Loucy (cell line): ENCODE data around the gene AMN.
"Not testable (repeated sequence)": the region's sequence is repeated elsewhere in the genome, so short reads cannot be mapped to it uniquely, and the experiment has no call there.

ENCODE experiments used
- H2AFZ ChIP-seq: fragments of 200-600 bp; sonication (generic); 2 replicates; pipeline ENCODE4 v1.6.0; 2016; ENCODE audit warnings: antibody characterized with exemption, mild to moderate bottlenecking, low read length, moderate library complexity
- H3F3A ChIP-seq: fragments of 200-600 bp; 2 replicates; pipeline ENCODE4 v1.6.0; 2016; ENCODE audit warnings: antibody characterized with exemption, low read depth, mild to moderate bottlenecking
- H3K27me3 ChIP-seq: fragments of 200-600 bp; sonication (generic); 2 replicates; pipeline ENCODE4 v1.6.1; 2014; ENCODE audit warnings: low read length, mild to moderate bottlenecking; ENCODE audit not compliant: insufficient read depth, poor library complexity, severe bottlenecking
- H3K36me3 ChIP-seq: fragments of 200-600 bp; sonication (generic); 2 replicates; pipeline ENCODE4 v1.6.1; 2016; ENCODE audit warnings: low read length; ENCODE audit not compliant: insufficient read depth
- H3K4me1 ChIP-seq: fragments of 200-600 bp; sonication (generic); 2 replicates; pipeline ENCODE4 v1.5.1; 2014; ENCODE audit warnings: low read length, mild to moderate bottlenecking; ENCODE audit not compliant: insufficient read depth, poor library complexity, severe bottlenecking
- H3K4me2 ChIP-seq: fragments of 200-600 bp; sonication (generic); 2 replicates; pipeline ENCODE4 v1.6.0; 2014; ENCODE audit warnings: antibody characterized with exemption, low read length, low read depth, mild to moderate bottlenecking; ENCODE audit not compliant: poor library complexity, severe bottlenecking
- H3K4me3 ChIP-seq: fragments of 200-600 bp; sonication (generic); 2 replicates; pipeline ENCODE4 v1.5.1; 2014; ENCODE audit warnings: low read length, mild to moderate bottlenecking, mixed read lengths; ENCODE audit not compliant: poor library complexity, severe bottlenecking
- H3K79me2 ChIP-seq: fragments of 200-600 bp; sonication (generic); 2 replicates; pipeline ENCODE4 v1.6.1; 2014; ENCODE audit warnings: low read length; ENCODE audit not compliant: insufficient read depth
- H3K9ac ChIP-seq: fragments of 200-600 bp; sonication (generic); 2 replicates; pipeline ENCODE4 v1.6.0; 2014; ENCODE audit warnings: mild to moderate bottlenecking, low read depth, low read length, moderate library complexity; ENCODE audit not compliant: poor library complexity, severe bottlenecking
- H3K9me2 ChIP-seq: fragments of 200-600 bp; sonication (generic); replicated peaks from 2 replicates; pipeline ENCODE4 v1.6.1; 2016; ENCODE audit warnings: low read depth, low read length, mixed read lengths
- H3K9me3 ChIP-seq: fragments of 200-600 bp; sonication (generic); 2 replicates; pipeline ENCODE4 v1.6.1; 2014; ENCODE audit warnings: mild to moderate bottlenecking, antibody characterized with exemption, low read length, low read depth; ENCODE audit not compliant: insufficient read depth
- H4K20me1 ChIP-seq: fragments of 200-600 bp; sonication (generic); 2 replicates; pipeline ENCODE4 v1.6.0; 2014; ENCODE audit warnings: antibody characterized with exemption, low read length, mild to moderate bottlenecking; ENCODE audit not compliant: insufficient read depth, poor library complexity, severe bottlenecking
- CTCF ChIP-seq: fragments of 200-600 bp; sonication (generic); conservative IDR thresholded peaks from 2 replicates; pipeline ENCODE4 v1.5.1; 2014; ENCODE audit warnings: mild to moderate bottlenecking, antibody characterized with exemption, low read length
- EZH2phosphoT487 ChIP-seq: fragments of 200-600 bp; IDR thresholded peaks from 2 replicates; pipeline ENCODE4 v1.6.1; 2018; ENCODE audit warnings: antibody characterized with exemption, mild to moderate bottlenecking, moderate library complexity, borderline replicate concordance

The AMN gene

GRCh38 chr14:102924632-102925588 lies 2.4 kb downstream of the AMN start:
- no peaks in the 10 kb centered on the region for H4K20me1 ChIP-seq
- H3K4me3 ChIP-seq = no peak overlapping the region
- no peak overlapping the region for H3K9ac ChIP-seq
- no peaks in the 10 kb centered on the region for H3K9me2 ChIP-seq
- H3K4me1 ChIP-seq = peaks cover 10% of the 10 kb centered on the region
- H2AFZ ChIP-seq = no peak overlapping the region
- no peaks in the 10 kb centered on the region for H3F3A ChIP-seq
- H3K36me3 ChIP-seq = no peaks in the 10 kb centered on the region
- H3K27me3 ChIP-seq = no peaks in the 10 kb centered on the region
- H3K79me2 ChIP-seq = no peaks in the 10 kb centered on the region
- no peak for TF ChIP-seq EZH2phosphoT487
- 0 out of 2 replicates have a peak, but pooled peaks have one; percentile 14 for TF ChIP-seq CTCF
- H3K4me2 ChIP-seq = no peak overlapping the region
- no peaks in the 10 kb centered on the region for H3K9me3 ChIP-seq

GRCh38 chr14:102925646-102926045 lies 3.2 kb downstream of the AMN start:
- H4K20me1 ChIP-seq = no peaks in the 10 kb centered on the region
- H2AFZ ChIP-seq = no peak overlapping the region
- no peak overlapping the region for H3K9ac ChIP-seq
- no peaks in the 10 kb centered on the region for H3K9me2 ChIP-seq
- H3K9me3 ChIP-seq = no peaks in the 10 kb centered on the region
- no peaks in the 10 kb centered on the region for H3K79me2 ChIP-seq
- TF ChIP-seq CTCF (no peak), EZH2phosphoT487 (no peak)
- H3F3A ChIP-seq = no peaks in the 10 kb centered on the region
- H3K4me3 ChIP-seq = no peak overlapping the region
- H3K4me2 ChIP-seq = no peak overlapping the region
- H3K4me1 ChIP-seq = peaks cover 10% of the 10 kb centered on the region
- H3K27me3 ChIP-seq = no peaks in the 10 kb centered on the region
- H3K36me3 ChIP-seq = no peaks in the 10 kb centered on the region

- H2AFZ ChIP-seq = no peak overlapping the region
- H3K9me3 ChIP-seq = no peaks in the 10 kb centered on the region
- no peak overlapping the region for H3K9ac ChIP-seq
- no peaks in the 10 kb centered on the region for H3K36me3 ChIP-seq
- no peaks in the 10 kb centered on the region for H3F3A ChIP-seq
- no peak overlapping the region for H3K4me2 ChIP-seq
- no peak for TF ChIP-seq CTCF
- TF ChIP-seq EZH2phosphoT487 = no peak
- no peaks in the 10 kb centered on the region for H3K27me3 ChIP-seq
- peaks cover 10% of the 10 kb centered on the region for H3K4me1 ChIP-seq
- H3K4me3 ChIP-seq = no peak overlapping the region
- no peaks in the 10 kb centered on the region for H3K79me2 ChIP-seq
- H3K9me2 ChIP-seq = no peaks in the 10 kb centered on the region
- no peaks in the 10 kb centered on the region for H4K20me1 ChIP-seq
Observed at GRCh38 chr14:102926104-102926503, 3.6 kb downstream of the AMN start.

GRCh38 chr14:102926840-102927239 lies 4.4 kb downstream of the AMN start:
- H3K27me3 ChIP-seq, H3K9me2 ChIP-seq, H3K9ac ChIP-seq, H3K9me3 ChIP-seq, H3K4me2 ChIP-seq, H2AFZ ChIP-seq, H3K79me2 ChIP-seq, H3K4me3 ChIP-seq, H3K4me1 ChIP-seq, H3F3A ChIP-seq, H4K20me1 ChIP-seq, H3K36me3 ChIP-seq: not testable (repeated sequence)
